T-helper 2 cell treated with Interferon-gamma antibody and Interleukin-4, amounts not matched to agents 5 μg/mL and 100 μg/mL, for 36 hours (primary cell): ENCODE measurements around the gene AMH.
"Not testable (repeated sequence)": the region's sequence is repeated elsewhere in the genome, so short reads cannot be mapped to it uniquely, and the experiment has no call there.

Experiments used
- DNase-seq: peaks from one replicate; pipeline ENCODE4 v3.0.0; 2021; ENCODE audit warnings: low spot score
- H3K27ac Mint-ChIP-seq: one replicate; pipeline ENCODE4 v1.8.0; 2021; ENCODE audit warnings: mild to moderate bottlenecking, mixed read lengths
- H3K27me3 Mint-ChIP-seq: one replicate; pipeline ENCODE4 v1.8.0; 2021; ENCODE audit warnings: low read depth, mixed read lengths
- H3K36me3 Mint-ChIP-seq: one replicate; pipeline ENCODE4 v1.8.0; 2021; ENCODE audit warnings: low read depth, mixed read lengths
- H3K4me1 Mint-ChIP-seq: one replicate; pipeline ENCODE4 v1.8.0; 2021; ENCODE audit warnings: low read depth, mixed read lengths
- H3K4me3 Mint-ChIP-seq: one replicate; pipeline ENCODE4 v1.8.0; 2022; ENCODE audit warnings: mild to moderate bottlenecking, moderate library complexity, mixed read lengths
- H3K9me3 Mint-ChIP-seq: one replicate; pipeline ENCODE4 v1.8.0; 2021; ENCODE audit warnings: mixed read lengths

Gene AMH

GRCh38 chr19:2270423-2271233 is 21.5 kb downstream of the AMH start:
- peak; percentile 73 for DNase-seq
- Mint-ChIP-seq H3K27ac (peak overlapping the region; percentile 77), H3K4me3 (peak overlapping the region; percentile 87), H3K36me3 (peaks cover 32% of the 10 kb centered on the region), H3K9me3 (no peaks in the 10 kb centered on the region), H3K27me3 (no peaks in the 10 kb centered on the region), H3K4me1 (peaks cover 34% of the 10 kb centered on the region)

GRCh38 chr19:2271234-2272103 is 22.3 kb downstream of the AMH start:
- H3K27ac Mint-ChIP-seq, result peak overlapping the region; percentile 91
- H3K4me1 Mint-ChIP-seq, result peaks cover 31% of the 10 kb centered on the region
- no peaks in the 10 kb centered on the region for H3K27me3 Mint-ChIP-seq
- peaks cover 32% of the 10 kb centered on the region for H3K36me3 Mint-ChIP-seq
- no peaks in the 10 kb centered on the region for H3K9me3 Mint-ChIP-seq
- peak; percentile 29 for DNase-seq
- H3K4me3 Mint-ChIP-seq, result peak overlapping the region; percentile 91

GRCh38 chr19:2273356-2274184 is 24.4 kb downstream of the AMH start:
- Mint-ChIP-seq H3K36me3 (peaks cover 32% of the 10 kb centered on the region), H3K4me3 (peak overlapping the region; percentile 72), H3K27me3 (no peaks in the 10 kb centered on the region), H3K4me1 (peaks cover 25% of the 10 kb centered on the region), H3K27ac (peak overlapping the region; percentile 79), H3K9me3 (no peaks in the 10 kb centered on the region)
- peak; percentile 76 for DNase-seq

GRCh38 chr19:2274185-2274711 is 25.1 kb downstream of the AMH start:
- H3K4me3 Mint-ChIP-seq, result peak overlapping the region; percentile 58
- H3K4me1 Mint-ChIP-seq, result peaks cover 24% of the 10 kb centered on the region
- no peaks in the 10 kb centered on the region for H3K9me3 Mint-ChIP-seq
- no peaks in the 10 kb centered on the region for H3K27me3 Mint-ChIP-seq
- peaks cover 32% of the 10 kb centered on the region for H3K36me3 Mint-ChIP-seq
- peak overlapping the region; percentile 79 for H3K27ac Mint-ChIP-seq
- DNase-seq, result no peak

- no peak for DNase-seq
- peaks cover 24% of the 10 kb centered on the region for H3K4me1 Mint-ChIP-seq
- H3K4me3 Mint-ChIP-seq, result no peak overlapping the region
- no peaks in the 10 kb centered on the region for H3K9me3 Mint-ChIP-seq
- peaks cover 29% of the 10 kb centered on the region for H3K36me3 Mint-ChIP-seq
- H3K27ac Mint-ChIP-seq, result peak overlapping the region; percentile 60
- no peaks in the 10 kb centered on the region for H3K27me3 Mint-ChIP-seq
These were observed 25.9 kb downstream of the AMH start for GRCh38 chr19:2274931-2275535.

GRCh38 chr19:2275588-2276428 is 26.7 kb downstream of the AMH start:
- Mint-ChIP-seq H3K4me3 (no peak overlapping the region), H3K9me3 (no peaks in the 10 kb centered on the region), H3K27me3 (no peaks in the 10 kb centered on the region), H3K4me1 (peaks cover 24% of the 10 kb centered on the region), H3K36me3 (peaks cover 29% of the 10 kb centered on the region), H3K27ac (no peak overlapping the region)
- DNase-seq, result no peak

GRCh38 chr19:2276429-2276986 is 27.4 kb downstream of the AMH start:
- Mint-ChIP-seq H3K4me3 (no peak overlapping the region), H3K36me3 (peaks cover 26% of the 10 kb centered on the region), H3K27me3 (no peaks in the 10 kb centered on the region), H3K27ac (no peak overlapping the region), H3K9me3 (no peaks in the 10 kb centered on the region), H3K4me1 (peaks cover 21% of the 10 kb centered on the region)
- no peak for DNase-seq

GRCh38 chr19:2277138-2277537 is 28.0 kb downstream of the AMH start:
- Mint-ChIP-seq H3K27ac (no peak overlapping the region), H3K36me3 (peaks cover 22% of the 10 kb centered on the region), H3K9me3 (no peaks in the 10 kb centered on the region), H3K27me3 (no peaks in the 10 kb centered on the region), H3K4me1 (peaks cover 19% of the 10 kb centered on the region), H3K4me3 (no peak overlapping the region)
- no peak for DNase-seq

- no peak for DNase-seq
- H3K36me3 Mint-ChIP-seq, result peaks cover 13% of the 10 kb centered on the region
- peaks cover 7% of the 10 kb centered on the region for H3K27me3 Mint-ChIP-seq
- no peaks in the 10 kb centered on the region for H3K9me3 Mint-ChIP-seq
- no peak overlapping the region for H3K4me3 Mint-ChIP-seq
- H3K4me1 Mint-ChIP-seq, result peaks cover 22% of the 10 kb centered on the region
- H3K27ac Mint-ChIP-seq, result no peak overlapping the region
These were observed 29.5 kb downstream of the AMH start for GRCh38 chr19:2278459-2279158.

GRCh38 chr19:2280633-2281264 is 31.6 kb downstream of the AMH start:
- DNase-seq, result no peak
- H3K27ac Mint-ChIP-seq, result no peak overlapping the region
- peaks cover 9% of the 10 kb centered on the region for H3K4me1 Mint-ChIP-seq
- H3K9me3 Mint-ChIP-seq, result no peaks in the 10 kb centered on the region
- H3K4me3 Mint-ChIP-seq, result no peak overlapping the region
- H3K27me3 Mint-ChIP-seq, result peaks cover 7% of the 10 kb centered on the region
- no peaks in the 10 kb centered on the region for H3K36me3 Mint-ChIP-seq

GRCh38 chr19:2281265-2282061 is 32.3 kb downstream of the AMH start:
- DNase-seq, H3K4me1 Mint-ChIP-seq, H3K36me3 Mint-ChIP-seq, H3K27me3 Mint-ChIP-seq, H3K9me3 Mint-ChIP-seq, H3K27ac Mint-ChIP-seq: not testable (repeated sequence)
- peak overlapping the region; percentile 73 for H3K4me3 Mint-ChIP-seq
